Occipital lobe (tissue), 2 donors: Measurements from ENCODE around the gene STARD3. TPM values are rescaled to one million over a fixed set of nuclear protein-coding genes. Genes with fewer than 3 reads are reported as not detected.

Experiments used
- DNase-seq: peaks from one replicate; lab custom pipeline; 2025; lab: John Stamatoyannopoulos, UW
- total RNA-seq: library from RNA; depleted of rRNA; stranded (reverse); fragments of >200 nt; gene quantifications from one replicate; pipeline ENCODE4 v1.2.3, GENCODE V29; 2014

The STARD3 gene
- total RNA-seq, 1 donor from 2014 or later: 16.2 TPM

- no peak for DNase-seq
Measured at GRCh38 chr17:39635614-39636176, 1.2 kb upstream of the STARD3 start.

GRCh38 chr17:39636587-39636926 lies 387 bp upstream of the STARD3 start:
- DNase-seq: no peak

GRCh38 chr17:39638317-39638716 lies 1.4 kb downstream of the STARD3 start:
- DNase-seq: no peak

- DNase-seq: no peak
Measured at GRCh38 chr17:39639043-39639442, 2.1 kb downstream of the STARD3 start.

GRCh38 chr17:39639566-39640458 lies 2.9 kb downstream of the STARD3 start:
- DNase-seq: no peak

- no peak for DNase-seq
Measured at GRCh38 chr17:39640591-39641031, 3.7 kb downstream of the STARD3 start.

GRCh38 chr17:39641097-39641496 lies 4.2 kb downstream of the STARD3 start:
- DNase-seq: no peak

GRCh38 chr17:39641883-39642282 lies 4.9 kb downstream of the STARD3 start:
- no peak for DNase-seq

GRCh38 chr17:39642291-39643074 lies 5.5 kb downstream of the STARD3 start:
- DNase-seq: no peak

- DNase-seq: no peak
Measured at GRCh38 chr17:39643271-39643670, 6.3 kb downstream of the STARD3 start.

GRCh38 chr17:39647256-39647655 lies 10.3 kb downstream of the STARD3 start:
- no peak for DNase-seq

GRCh38 chr17:39648616-39649366 lies 11.8 kb downstream of the STARD3 start:
- no peak for DNase-seq

- no peak for DNase-seq
Measured at GRCh38 chr17:39650121-39650579, 13.2 kb downstream of the STARD3 start.

- no peak for DNase-seq
Measured at GRCh38 chr17:39651923-39652586, 15.1 kb downstream of the STARD3 start.

GRCh38 chr17:39652587-39653315 lies 15.8 kb downstream of the STARD3 start:
- peak; percentile 30 for DNase-seq

GRCh38 chr17:39653316-39653661 lies 16.3 kb downstream of the STARD3 start:
- DNase-seq: no peak

- DNase-seq: peak; percentile 23
Measured at GRCh38 chr17:39653662-39654331, 16.9 kb downstream of the STARD3 start.

GRCh38 chr17:39655105-39655504 lies 18.2 kb downstream of the STARD3 start:
- DNase-seq: no peak

- DNase-seq: no peak
Measured at GRCh38 chr17:39658346-39658745, 21.4 kb downstream of the STARD3 start.

GRCh38 chr17:39658760-39659159 lies 21.8 kb downstream of the STARD3 start:
- DNase-seq: no peak
